SK-N-SH treated with all-trans-retinoic acid at 6 μM for 48 hours (cell line): ENCODE data around the gene SLC4A5.

Experiments used
- GLIS3 ChIP-seq: fragments of 250-450 bp; sonication (Bioruptor Pico); IDR thresholded peaks from 2 replicates; pipeline ENCODE4 v1.5.0; 2020; ENCODE audit warnings: mild to moderate bottlenecking, moderate library complexity
- ISL1 ChIP-seq: fragments of 250-450 bp; sonication (Bioruptor Pico); IDR thresholded peaks from 2 replicates; pipeline ENCODE4 v2.1.2; 2022; ENCODE audit warnings: mild to moderate bottlenecking, moderate library complexity
- RARB ChIP-seq: fragments of 250-450 bp; sonication (Bioruptor Pico); IDR thresholded peaks from 2 replicates; pipeline ENCODE4 v1.8.0; 2021; ENCODE audit warnings: mild to moderate bottlenecking, moderate library complexity
- TCF4 ChIP-seq: fragments of 250-450 bp; sonication (Bioruptor Pico); IDR thresholded peaks from 2 replicates; pipeline ENCODE4 v1.8.0; 2021; ENCODE audit warnings: mild to moderate bottlenecking, moderate library complexity, borderline replicate concordance
- ZNF565 ChIP-seq: fragments of 450-650 bp; formaldehyde crosslinking; conservative IDR thresholded peaks from 2 replicates; pipeline ENCODE4 v1.5.0; 2020; ENCODE audit warnings: low read depth, mild to moderate bottlenecking, moderate library complexity
- TF ChIP-seq, protein P1 (sequence below): fragments of 250-450 bp; sonication (Bioruptor Pico); IDR thresholded peaks from 2 replicates; pipeline ENCODE4 v1.5.0; 2020; ENCODE audit warnings: mild to moderate bottlenecking, moderate library complexity

- TF ChIP-seq GLIS3 (CRISPR knock-in tag) (no peak), ZNF565 (no peak), RARB (CRISPR knock-in tag) (no peak), TCF4 (CRISPR knock-in tag) (no peak), ISL1 (CRISPR knock-in tag) (no peak)
- TF ChIP-seq, protein P1, sequence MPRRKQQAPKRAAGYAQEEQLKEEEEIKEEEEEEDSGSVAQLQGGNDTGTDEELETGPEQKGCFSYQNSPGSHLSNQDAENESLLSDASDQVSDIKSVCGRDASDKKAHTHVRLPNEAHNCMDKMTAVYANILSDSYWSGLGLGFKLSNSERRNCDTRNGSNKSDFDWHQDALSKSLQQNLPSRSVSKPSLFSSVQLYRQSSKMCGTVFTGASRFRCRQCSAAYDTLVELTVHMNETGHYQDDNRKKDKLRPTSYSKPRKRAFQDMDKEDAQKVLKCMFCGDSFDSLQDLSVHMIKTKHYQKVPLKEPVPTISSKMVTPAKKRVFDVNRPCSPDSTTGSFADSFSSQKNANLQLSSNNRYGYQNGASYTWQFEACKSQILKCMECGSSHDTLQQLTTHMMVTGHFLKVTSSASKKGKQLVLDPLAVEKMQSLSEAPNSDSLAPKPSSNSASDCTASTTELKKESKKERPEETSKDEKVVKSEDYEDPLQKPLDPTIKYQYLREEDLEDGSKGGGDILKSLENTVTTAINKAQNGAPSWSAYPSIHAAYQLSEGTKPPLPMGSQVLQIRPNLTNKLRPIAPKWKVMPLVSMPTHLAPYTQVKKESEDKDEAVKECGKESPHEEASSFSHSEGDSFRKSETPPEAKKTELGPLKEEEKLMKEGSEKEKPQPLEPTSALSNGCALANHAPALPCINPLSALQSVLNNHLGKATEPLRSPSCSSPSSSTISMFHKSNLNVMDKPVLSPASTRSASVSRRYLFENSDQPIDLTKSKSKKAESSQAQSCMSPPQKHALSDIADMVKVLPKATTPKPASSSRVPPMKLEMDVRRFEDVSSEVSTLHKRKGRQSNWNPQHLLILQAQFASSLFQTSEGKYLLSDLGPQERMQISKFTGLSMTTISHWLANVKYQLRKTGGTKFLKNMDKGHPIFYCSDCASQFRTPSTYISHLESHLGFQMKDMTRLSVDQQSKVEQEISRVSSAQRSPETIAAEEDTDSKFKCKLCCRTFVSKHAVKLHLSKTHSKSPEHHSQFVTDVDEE (CRISPR knock-in tag): no peak
Observed at GRCh38 chr2:74221091-74221490, 122.1 kb downstream of the SLC4A5 start.
